H1 (cell line): ENCODE measurements around the gene ZDHHC8. TPM values are rescaled to one million over a fixed set of nuclear protein-coding genes. Genes with fewer than 3 reads are reported as not detected.

Experiments
- CTCF ChIA-PET: fragments of 300-600 bp; sonication (Branson Sonifier 250); formaldehyde crosslinking; loops from one replicate; lab custom pipeline; 2021; ENCODE audit not compliant: partially characterized antibody; lab: Charles Lee
- POLR2A ChIA-PET: fragments of 300-600 bp; sonication (Branson Sonifier 250); formaldehyde crosslinking; loops from one replicate; lab custom pipeline; 2021; ENCODE audit warnings: inconsistent platforms; ENCODE audit not compliant: partially characterized antibody; lab: Charles Lee
- DNase-seq, 2 experiments: peaks; one replicate each; pipeline versions ENCODE4 v3.0.0 to v3.0.0-alpha.2; 2010 to 2022; ENCODE audit warnings: low spot score in 2 of 2, low read depth in 1 of 2, mixed read lengths in 1 of 2
- FAIRE-seq: peaks from 2 replicates; lab custom pipeline; 2011; peaks lifted over from hg19 to GRCh38; lab: Jason Lieb, UNC
- H2AFZ ChIP-seq: 2 replicates; pipeline ENCODE4 v1.8.1; 2012; ENCODE audit warnings: low read length, inconsistent platforms
- H2AK5ac ChIP-seq: 2 replicates; pipeline ENCODE4 v1.6.1; 2013; ENCODE audit warnings: low read depth, low read length
- H2BK120ac ChIP-seq: replicated peaks from 2 replicates; pipeline ENCODE3; 2013; ENCODE audit warnings: low read depth, low read length, inconsistent platforms
- H2BK12ac ChIP-seq: 2 replicates; pipeline ENCODE4 v1.6.1; 2013; ENCODE audit warnings: low read depth, low read length
- H2BK15ac ChIP-seq: 2 replicates; pipeline ENCODE4 v1.6.1; 2013; ENCODE audit warnings: low read length
- H2BK20ac ChIP-seq: 2 replicates; pipeline ENCODE4 v1.6.1; 2013; ENCODE audit warnings: low read length
- H2BK5ac ChIP-seq: 2 replicates; pipeline ENCODE4 v1.6.1; 2013; ENCODE audit warnings: low read depth, low read length
- H3K14ac ChIP-seq: 2 replicates; pipeline ENCODE4 v1.6.1; 2013; ENCODE audit warnings: inconsistent platforms; ENCODE audit not compliant: insufficient read length
- H3K18ac ChIP-seq: 2 replicates; pipeline ENCODE4 v1.6.1; 2013; ENCODE audit warnings: low read length; ENCODE audit errors: extremely low read depth
- H3K23ac ChIP-seq: 2 replicates; pipeline ENCODE4 v1.6.1; 2013; ENCODE audit warnings: inconsistent platforms; ENCODE audit not compliant: insufficient read length
- H3K23me2 ChIP-seq: 2 replicates; pipeline ENCODE4 v1.6.1; 2013; ENCODE audit warnings: low read depth, low read length
- H3K27ac ChIP-seq: 2 replicates; pipeline ENCODE4 v1.6.1; 2011; ENCODE audit warnings: low read depth, low read length, inconsistent platforms
- H3K27me3 ChIP-seq, 4 experiments: replicated peaks in 1 of 4; 1 replicate in 1 of 4; 2 replicates in 3 of 4; pipeline versions ENCODE4 v1.6.1 to v1.8.1; 2011 to 2013; ENCODE audit warnings: low read length in 3 of 4, mild to moderate bottlenecking in 3 of 4, inconsistent platforms in 2 of 4, mixed read lengths in 2 of 4, moderate library complexity in 1 of 4; ENCODE audit not compliant: control insufficient read depth in 3 of 4, insufficient read depth in 3 of 4; ENCODE audit errors: extremely low read depth in 1 of 4
- H3K36me3 ChIP-seq, 4 experiments: 2 replicates each; pipeline versions ENCODE4 v1.6.1 to v1.8.1; 2011 to 2013; ENCODE audit warnings: mild to moderate bottlenecking in 4 of 4, low read length in 3 of 4, moderate library complexity in 2 of 4, control low read depth in 1 of 4, inconsistent platforms in 1 of 4; ENCODE audit not compliant: insufficient read depth in 4 of 4, control insufficient read depth in 2 of 4
- H3K4ac ChIP-seq: replicated peaks from 2 replicates; pipeline ENCODE3; 2013; ENCODE audit warnings: low read length, low read depth, mixed read lengths, inconsistent platforms; ENCODE audit not compliant: insufficient read length
- H3K4me1 ChIP-seq, 4 experiments: replicated peaks in 1 of 4; 1 replicate in 1 of 4; 2 replicates in 3 of 4; pipeline versions ENCODE4 v1.6.1 to v1.8.1; 2011 to 2013; ENCODE audit warnings: low read length in 3 of 4, inconsistent platforms in 2 of 4, mixed read lengths in 1 of 4; ENCODE audit not compliant: insufficient read depth in 4 of 4, control insufficient read depth in 3 of 4
- H3K4me2 ChIP-seq, 2 experiments: 2 replicates each; pipeline versions ENCODE4 v1.6.1 to v1.8.1; 2011 to 2013; ENCODE audit warnings: low read depth in 2 of 2, low read length in 2 of 2, control low read depth in 1 of 2, inconsistent platforms in 1 of 2, mild to moderate bottlenecking in 1 of 2; ENCODE audit not compliant: insufficient read depth in 1 of 2
- H3K4me3 ChIP-seq, 4 experiments: fragments of 200-600, 300-600 bp in 1 of 4; sonication (generic), shearing (Covaris generic), sonication (Bioruptor Twin) in 1 of 4; 2 replicates each; pipeline versions ENCODE4 v1.5.1 to v1.8.1; 2011 to 2016; ENCODE audit warnings: low read length in 4 of 4, low read depth in 3 of 4, control low read depth in 2 of 4, inconsistent platforms in 2 of 4, mild to moderate bottlenecking in 2 of 4, mixed read lengths in 1 of 4, moderate library complexity in 1 of 4; ENCODE audit not compliant: insufficient read depth in 2 of 4; ENCODE audit errors: extremely low read depth in 1 of 4
- H3K56ac ChIP-seq: replicated peaks from 2 replicates; pipeline ENCODE3; 2013; ENCODE audit warnings: low read depth, mild to moderate bottlenecking, mixed read lengths, low read length, inconsistent platforms; ENCODE audit not compliant: insufficient read length
- H3K79me1 ChIP-seq: 2 replicates; pipeline ENCODE4 v1.6.1; 2013; ENCODE audit warnings: low read depth, low read length, control low read depth
- H3K79me2 ChIP-seq, 2 experiments: 2 replicates each; pipeline versions ENCODE4 v1.6.1 to v1.8.1; 2012 to 2013; ENCODE audit warnings: low read length in 2 of 2, mild to moderate bottlenecking in 2 of 2, inconsistent platforms in 1 of 2; ENCODE audit not compliant: insufficient read depth in 2 of 2, control insufficient read depth in 1 of 2
- H3K9ac ChIP-seq, 4 experiments: replicated peaks in 1 of 4; 1 replicate in 1 of 4; 2 replicates in 3 of 4; pipeline versions ENCODE4 v1.6.1 to v1.8.1; 2011 to 2013; ENCODE audit warnings: low read depth in 3 of 4, low read length in 3 of 4, control low read depth in 2 of 4, mild to moderate bottlenecking in 2 of 4, moderate library complexity in 2 of 4, inconsistent platforms in 1 of 4; ENCODE audit errors: extremely low read depth in 1 of 4
- H3K9me3 ChIP-seq, 2 experiments: 2 replicates each; pipeline versions ENCODE4 v1.6.1 to v1.8.1; 2012 to 2013; ENCODE audit warnings: mild to moderate bottlenecking in 2 of 2, moderate library complexity in 2 of 2, control low read depth in 1 of 2, inconsistent platforms in 1 of 2, low read depth in 1 of 2, low read length in 1 of 2, mixed read lengths in 1 of 2; ENCODE audit not compliant: insufficient read depth in 2 of 2
- H4K20me1 ChIP-seq, 2 experiments: replicated peaks in 1 of 2; 2 replicates each; pipeline versions ENCODE3 to v1.8.1; 2011 to 2013; ENCODE audit warnings: inconsistent platforms in 2 of 2, low read length in 2 of 2, mild to moderate bottlenecking in 1 of 2; ENCODE audit not compliant: insufficient read depth in 2 of 2, control insufficient read depth in 1 of 2
- H4K5ac ChIP-seq: 2 replicates; pipeline ENCODE4 v1.6.1; 2013; ENCODE audit warnings: low read length, low read depth, mixed read lengths, inconsistent platforms; ENCODE audit not compliant: insufficient read length
- H4K8ac ChIP-seq: 2 replicates; pipeline ENCODE4 v1.8.0; 2013; ENCODE audit warnings: mild to moderate bottlenecking, moderate library complexity, low read length, inconsistent platforms; ENCODE audit not compliant: insufficient read depth; ENCODE audit errors: extremely low read depth
- H4K91ac ChIP-seq: replicated peaks from 2 replicates; pipeline ENCODE3; 2013; ENCODE audit warnings: low read length, mixed read lengths, inconsistent platforms; ENCODE audit not compliant: insufficient read length
- KDM4A ChIP-seq: IDR thresholded peaks from one replicate; pipeline ENCODE4 v1.7.1; 2012; ENCODE audit warnings: low read depth, mild to moderate bottlenecking, moderate library complexity, low read length, inconsistent platforms; ENCODE audit not compliant: severe bottlenecking
- RBBP5 ChIP-seq: IDR thresholded peaks from 2 replicates; pipeline ENCODE4 v1.7.1; 2012; ENCODE audit warnings: low read depth, mild to moderate bottlenecking, inconsistent platforms, low read length, moderate library complexity, borderline replicate concordance
- TBP ChIP-seq: IDR thresholded peaks from 2 replicates; pipeline ENCODE4 v1.6.1; 2011; ENCODE audit warnings: low read depth, low read length, improper control_type of control experiment
- WGBS, 2 experiments: shearing (Covaris generic) in 1 of 2; methylation state at CpG; one replicate each; pipeline versions ENCODE4 v1.1.6 to v1.1.7; 2013 to 2015; ENCODE audit warnings: low lambda C conversion rate in 2 of 2, mixed read lengths in 2 of 2, inconsistent platforms in 1 of 2, low coverage in 1 of 2, missing lambda C conversion rate in 1 of 2; ENCODE audit not compliant: insufficient replicate concordance in 2 of 2, insufficient coverage in 1 of 2, insufficient read length in 1 of 2; ENCODE audit errors: extremely low coverage in 1 of 2, missing lambda C conversion rate in 1 of 2; 5-methylcytosine and 5-hydroxymethylcytosine counted together
- polyA plus RNA-seq, 7 experiments: library from polyadenylated mRNA; depleted of rRNA in 3 of 7; stranded (reverse) in 5 of 7; unstranded in 2 of 7; fragments of >200 nt in 5 of 7; fragments of 200-250 nt in 2 of 7; gene quantifications; 1 replicate in 5 of 7; 2 replicates in 1 of 7; 4 replicates in 1 of 7; pipeline versions ENCODE4 v1.2.1 to v1.2.3, GENCODE V29; 2011 to 2013; ENCODE audit warnings: missing spikeins in 2 of 7, mixed read lengths in 2 of 7
- total RNA-seq: library from RNA; stranded (reverse); fragmentation: NEBNext Ultra II Directional; extraction: Animal tissue kit (Norgen Biotek cat#: 25700); gene quantifications from 2 replicates; pipeline ENCODE4 v1.2.1, GENCODE V29; 2021
- TF ChIP-seq, protein P1 (sequence below): IDR thresholded peaks from 2 replicates; pipeline ENCODE4 v1.6.1; 2012; ENCODE audit warnings: inconsistent platforms

Gene ZDHHC8
- total and polyA plus RNA-seq, 2 of the 8 experiments (the other 6 are each of a cell fraction or from before 2014, with no cell fraction given), result 18.6 to 65.6 TPM

DNA sequence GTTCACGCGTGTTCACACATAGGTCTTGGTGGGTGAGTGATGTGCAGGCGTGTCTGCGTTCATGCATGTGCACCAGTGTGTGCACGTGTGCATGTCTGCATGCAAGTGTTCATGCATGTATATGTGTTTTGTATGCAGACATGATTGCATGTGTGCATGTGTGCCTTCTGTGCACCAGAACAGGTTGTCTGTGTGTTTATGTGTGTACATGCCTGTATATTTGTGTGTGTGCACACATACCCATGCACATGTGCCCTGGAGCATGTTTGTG lies 4.9 kb downstream of the ZDHHC8 start:
- ChIA-PET POLR2A (interaction anchor here (6.3 to 10.1 kb wide), 2 partner anchors 9 to 18 kb away, joined by 40 to 104 read pairs; partner anchors contain the start of gene TRMT2A), CTCF (no interaction called here)
- 88% methylated on average over 5 of the region's 5 CpGs; no CpG with 5 or more reads in 1 of the 2 experiments for WGBS, 2 experiments
- Histone ChIP-seq H3K36me3 (0 out of 8 replicates have a peak, but pooled peaks cover 0 to 4% (median 0%) of the 10 kb centered on the region in 4 experiments), H2BK12ac (no peak overlapping the region), H3K14ac (no peak overlapping the region), H3K79me1 (peaks cover 21% of the 10 kb centered on the region), H2BK20ac (no peak overlapping the region), H3K4me2 (no peak overlapping the region), H3K56ac (no peak overlapping the region), H2BK5ac (peak overlapping the region; percentile 90), H4K8ac (no peak overlapping the region), H2AFZ (no peak overlapping the region), H3K27me3 (no peaks in the 10 kb centered on the region; a peak in 2 of 7 replicates), H3K18ac (no peak overlapping the region), H3K4me1 (peaks cover 0 to 7% (median 6%) of the 10 kb centered on the region in 4 experiments; a peak in 4 of 7 replicates), H3K9ac (no peak overlapping the region; a peak in 1 of 7 replicates), H3K4me3 (no peak overlapping the region), H2BK15ac (no peak overlapping the region), H3K27ac (no peak overlapping the region), H3K79me2 (peaks cover 0 to 21% of the 10 kb centered on the region in 2 experiments; a peak in 3 of 4 replicates), H3K23ac (no peak overlapping the region), H3K9me3 (no peaks in the 10 kb centered on the region), H4K91ac (no peak overlapping the region), H4K5ac (no peak overlapping the region), H2AK5ac (no peak overlapping the region), H4K20me1 (peaks cover 15 to 36% of the 10 kb centered on the region in 2 experiments), H3K4ac (peak overlapping the region; percentile 85), H2BK120ac (no peak overlapping the region), H3K23me2 (peaks cover 7% of the 10 kb centered on the region; the same call in 1 of the 2 replicates)
- FAIRE-seq (no peak), DNase-seq (no peak)
- TF ChIP-seq, protein P1, sequence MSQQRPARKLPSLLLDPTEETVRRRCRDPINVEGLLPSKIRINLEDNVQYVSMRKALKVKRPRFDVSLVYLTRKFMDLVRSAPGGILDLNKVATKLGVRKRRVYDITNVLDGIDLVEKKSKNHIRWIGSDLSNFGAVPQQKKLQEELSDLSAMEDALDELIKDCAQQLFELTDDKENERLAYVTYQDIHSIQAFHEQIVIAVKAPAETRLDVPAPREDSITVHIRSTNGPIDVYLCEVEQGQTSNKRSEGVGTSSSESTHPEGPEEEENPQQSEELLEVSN, result no peak
- TF ChIP-seq TBP, result no peak
- TF ChIP-seq KDM4A, result no peak
- no peak for TF ChIP-seq RBBP5
